Measurements from ENCODE around the gene HSD11B1L.
A peak's percentile ranks its signal among the peaks of the same experiment; 100 is the strongest.

The HSD11B1L gene

DNA sequence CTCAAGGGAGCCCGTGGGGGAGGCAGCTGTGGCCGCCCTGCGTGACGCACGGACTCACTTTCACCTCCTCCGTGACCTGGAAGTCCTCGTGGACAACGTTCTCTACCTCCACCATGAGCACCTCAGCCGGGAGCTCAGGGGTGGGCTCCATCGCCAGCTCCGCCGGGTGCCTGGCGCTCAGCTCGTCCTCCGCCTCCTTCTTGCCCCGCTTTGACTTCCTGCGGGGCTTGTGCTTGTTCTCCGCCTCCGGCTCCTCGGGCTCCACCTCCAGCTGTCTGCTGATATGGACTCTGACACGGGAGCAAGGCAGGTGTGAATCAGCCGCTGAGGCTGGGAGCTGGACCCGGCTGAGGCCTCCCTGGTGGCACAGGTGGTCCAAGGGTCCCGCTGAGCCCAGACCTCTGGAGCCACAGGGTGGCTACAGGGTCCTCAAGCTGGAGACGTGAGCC is 30.9 kb downstream of the HSD11B1L start:
- H3K36me3 ChIP-seq (ENCODE audit: control insufficient read depth in 1 of 2, insufficient read depth in 2 of 2, low read length in 2 of 2), result peaks cover 61 to 63% of the 10 kb centered on the region in 2 experiments
- H3K4me2 ChIP-seq (ENCODE audit: low read length), result no peak overlapping the region
- H4K91ac ChIP-seq (ENCODE audit: low read depth, low read length), result no peak overlapping the region
- H3K27ac ChIP-seq (ENCODE audit: low read depth, low read length), result no peak overlapping the region
- no peak overlapping the region for H2BK120ac ChIP-seq (ENCODE audit: insufficient read depth, low read length, poor library complexity)
- no CpG with 5 or more reads among the region's 25 CpGs for WGBS (ENCODE audit: extremely low coverage, insufficient coverage, insufficient read length)
- no peaks in the 10 kb centered on the region for H3K27me3 ChIP-seq (ENCODE audit: insufficient read depth, low read length)
- no peak overlapping the region for H2BK5ac ChIP-seq (ENCODE audit: low read depth, low read length, poor library complexity)
- H4K8ac ChIP-seq (ENCODE audit: low read depth, low read length), result no peak overlapping the region
- no peaks in the 10 kb centered on the region for H3K79me1 ChIP-seq (ENCODE audit: low read length)
- H2AFZ ChIP-seq (ENCODE audit: insufficient read depth, low read length, poor library complexity), result no peak overlapping the region
- H3K4ac ChIP-seq (ENCODE audit: low read depth, low read length), result no peak overlapping the region
- no peak overlapping the region for H3K9ac ChIP-seq (ENCODE audit: low read length)
- H3K4me3 ChIP-seq (ENCODE audit: low read depth, low read length), result no peak overlapping the region
- H3K23ac ChIP-seq (ENCODE audit: low read length), result no peak overlapping the region
- H2AK5ac ChIP-seq (ENCODE audit: low read length), result no peak overlapping the region
- no peak overlapping the region for H2BK12ac ChIP-seq (ENCODE audit: low read length)
- no peak overlapping the region for H3K18ac ChIP-seq (ENCODE audit: low read length)
- no peaks in the 10 kb centered on the region for H3K79me2 ChIP-seq (ENCODE audit: control insufficient read depth, insufficient read depth, low read length, poor library complexity)
- no peaks in the 10 kb centered on the region for H3K9me3 ChIP-seq (ENCODE audit: insufficient read depth, low read depth, low read length)
- H4K12ac ChIP-seq (ENCODE audit: low read depth, low read length), result no peak overlapping the region
- H3K14ac ChIP-seq (ENCODE audit: low read length), result no peak overlapping the region
- DNase-seq, result no peak
- H3K4me1 ChIP-seq (ENCODE audit: control insufficient read depth in 1 of 2, insufficient read depth in 2 of 2, low read length in 2 of 2), result no peaks in the 10 kb centered on the region

DNA sequence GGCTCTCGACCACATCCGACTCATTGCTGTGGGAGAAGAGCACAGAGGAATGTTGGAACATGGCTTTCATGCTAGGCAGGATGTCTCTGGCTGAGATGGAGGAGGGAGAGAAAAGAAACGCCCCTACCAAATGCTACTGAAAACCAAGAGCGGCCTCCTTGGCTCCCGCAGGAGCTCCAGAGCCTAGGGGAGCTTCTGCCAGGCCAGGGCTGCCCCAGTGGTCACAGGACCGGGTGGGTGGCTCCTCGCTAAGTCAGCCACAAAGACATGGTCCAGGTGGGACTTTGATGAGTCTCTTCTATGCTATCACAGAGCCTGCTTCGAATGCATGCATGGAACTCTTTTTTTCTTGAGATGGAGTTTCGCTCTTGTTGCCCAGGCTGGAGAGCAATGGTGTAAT is 32.4 kb downstream of the HSD11B1L start:
- Histone ChIP-seq H3K36me3 (ENCODE audit: control insufficient read depth in 1 of 2, insufficient read depth in 2 of 2, low read length in 2 of 2) (peaks cover 51 to 52% of the 10 kb centered on the region in 2 experiments), H3K9me3 (ENCODE audit: insufficient read depth, low read depth, low read length) (no peaks in the 10 kb centered on the region), H2BK5ac (ENCODE audit: low read depth, low read length, poor library complexity) (no peak overlapping the region), H3K14ac (ENCODE audit: low read length) (no peak overlapping the region), H3K4me2 (ENCODE audit: low read length) (no peak overlapping the region), H2BK12ac (ENCODE audit: low read length) (no peak overlapping the region), H3K27me3 (ENCODE audit: insufficient read depth, low read length) (no peaks in the 10 kb centered on the region), H2AFZ (ENCODE audit: insufficient read depth, low read length, poor library complexity) (no peak overlapping the region), H3K4me1 (ENCODE audit: control insufficient read depth in 1 of 2, insufficient read depth in 2 of 2, low read length in 2 of 2) (no peaks in the 10 kb centered on the region), H3K4ac (ENCODE audit: low read depth, low read length) (no peak overlapping the region), H2AK5ac (ENCODE audit: low read length) (no peak overlapping the region), H4K12ac (ENCODE audit: low read depth, low read length) (no peak overlapping the region), H4K91ac (ENCODE audit: low read depth, low read length) (no peak overlapping the region), H3K27ac (ENCODE audit: low read depth, low read length) (no peak overlapping the region), H3K23ac (ENCODE audit: low read length) (no peak overlapping the region), H4K8ac (ENCODE audit: low read depth, low read length) (no peak overlapping the region), H3K79me2 (ENCODE audit: control insufficient read depth, insufficient read depth, low read length, poor library complexity) (peaks cover 7% of the 10 kb centered on the region), H2BK120ac (ENCODE audit: insufficient read depth, low read length, poor library complexity) (no peak overlapping the region), H3K79me1 (ENCODE audit: low read length) (no peaks in the 10 kb centered on the region), H3K18ac (ENCODE audit: low read length) (no peak overlapping the region), H3K4me3 (ENCODE audit: low read depth, low read length) (no peak overlapping the region), H3K9ac (ENCODE audit: low read length) (no peak overlapping the region)
- no peak for DNase-seq
- no CpG with 5 or more reads among the region's 9 CpGs for WGBS (ENCODE audit: extremely low coverage, insufficient coverage, insufficient read length)

DNA sequence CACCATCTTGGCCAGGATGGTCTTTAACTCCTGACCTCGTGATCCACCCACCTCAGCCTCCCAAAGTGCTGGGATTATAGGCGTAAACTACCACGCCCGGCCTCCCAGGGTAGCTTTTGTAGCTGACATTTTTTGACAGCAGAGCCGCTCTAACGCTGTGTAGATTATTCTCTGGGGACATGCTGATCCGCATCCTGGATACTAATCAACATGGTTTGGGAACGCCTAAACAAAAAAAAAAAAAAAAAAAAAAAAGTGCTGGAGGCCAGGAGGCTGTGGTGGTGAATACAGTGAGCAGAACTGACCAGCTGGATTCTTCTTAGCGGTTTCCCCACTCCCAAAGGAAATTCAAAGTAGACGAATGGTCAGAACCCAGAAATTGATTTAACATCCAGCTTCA is 34.0 kb downstream of the HSD11B1L start:
- Histone ChIP-seq H3K18ac (ENCODE audit: low read length) (no peak overlapping the region), H2BK120ac (ENCODE audit: insufficient read depth, low read length, poor library complexity) (no peak overlapping the region), H3K14ac (ENCODE audit: low read length) (no peak overlapping the region), H3K79me1 (ENCODE audit: low read length) (peaks cover 5% of the 10 kb centered on the region), H4K91ac (ENCODE audit: low read depth, low read length) (no peak overlapping the region), H3K4me3 (ENCODE audit: low read depth, low read length) (no peak overlapping the region), H2AFZ (ENCODE audit: insufficient read depth, low read length, poor library complexity) (no peak overlapping the region), H3K27ac (ENCODE audit: low read depth, low read length) (no peak overlapping the region), H3K4me1 (ENCODE audit: control insufficient read depth in 1 of 2, insufficient read depth in 2 of 2, low read length in 2 of 2) (peaks cover 0 to 5% of the 10 kb centered on the region in 2 experiments), H3K4me2 (ENCODE audit: low read length) (no peak overlapping the region), H3K27me3 (ENCODE audit: insufficient read depth, low read length) (no peaks in the 10 kb centered on the region), H4K12ac (ENCODE audit: low read depth, low read length) (no peak overlapping the region), H3K9me3 (ENCODE audit: insufficient read depth, low read depth, low read length) (no peaks in the 10 kb centered on the region), H2AK5ac (ENCODE audit: low read length) (no peak overlapping the region), H2BK5ac (ENCODE audit: low read depth, low read length, poor library complexity) (no peak overlapping the region), H3K79me2 (ENCODE audit: control insufficient read depth, insufficient read depth, low read length, poor library complexity) (peaks cover 18% of the 10 kb centered on the region), H3K9ac (ENCODE audit: low read length) (no peak overlapping the region), H3K23ac (ENCODE audit: low read length) (no peak overlapping the region), H4K8ac (ENCODE audit: low read depth, low read length) (no peak overlapping the region), H3K4ac (ENCODE audit: low read depth, low read length) (no peak overlapping the region), H2BK12ac (ENCODE audit: low read length) (no peak overlapping the region), H3K36me3 (ENCODE audit: control insufficient read depth in 1 of 2, insufficient read depth in 2 of 2, low read length in 2 of 2) (peaks cover 42 to 43% of the 10 kb centered on the region in 2 experiments)
- WGBS (ENCODE audit: extremely low coverage, insufficient coverage, insufficient read length), result no CpG with 5 or more reads among the region's 10 CpGs
- DNase-seq, result no peak

DNA sequence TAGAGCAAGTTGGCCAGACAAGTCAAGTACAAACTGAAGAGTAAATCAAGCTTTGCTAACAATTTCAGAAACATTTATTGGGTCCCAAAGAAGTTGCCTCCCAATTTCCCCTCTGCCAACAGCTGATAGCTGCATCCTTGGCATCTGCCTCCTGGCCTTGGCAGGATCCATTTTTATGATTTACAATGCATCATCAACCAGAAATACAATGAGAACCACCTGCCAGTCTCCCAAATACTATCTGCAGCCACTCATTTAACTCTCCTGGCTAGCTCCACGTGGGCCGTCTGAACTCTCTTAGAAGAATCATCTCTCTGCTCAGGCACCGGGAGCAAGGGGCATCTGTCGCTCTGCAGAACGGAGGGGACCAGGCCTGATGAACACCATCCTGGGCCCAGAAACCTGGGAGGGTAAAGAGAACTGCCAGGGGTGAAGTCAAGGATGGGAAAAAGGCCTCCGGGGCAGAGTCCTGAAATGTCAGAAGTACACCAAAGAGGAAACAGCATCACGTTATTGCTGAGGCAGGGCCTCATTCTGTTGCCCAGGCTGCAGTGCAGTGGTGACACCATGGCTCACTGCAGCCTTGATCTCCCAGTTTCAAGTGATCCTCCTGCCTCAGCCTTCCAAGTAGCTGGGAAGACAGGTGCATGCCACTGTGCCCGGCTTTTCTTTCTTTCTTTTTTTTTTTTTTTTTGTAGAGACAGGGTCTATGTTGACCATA is 36.5 kb downstream of the HSD11B1L start:
- H3K9ac ChIP-seq (ENCODE audit: low read length), result no peak overlapping the region
- WGBS (ENCODE audit: extremely low coverage, insufficient coverage, insufficient read length), result no CpG with 5 or more reads among the region's 8 CpGs
- no peak for DNase-seq

More for the DNA sequence above, 36.5 kb downstream of the HSD11B1L start:
- Histone ChIP-seq H3K23ac (ENCODE audit: low read length) (no peak overlapping the region), H3K4me3 (ENCODE audit: low read depth, low read length) (no peak overlapping the region), H3K14ac (ENCODE audit: low read length) (no peak overlapping the region), H3K27ac (ENCODE audit: low read depth, low read length) (no peak overlapping the region), H3K9me3 (ENCODE audit: insufficient read depth, low read depth, low read length) (no peaks in the 10 kb centered on the region), H4K12ac (ENCODE audit: low read depth, low read length) (no peak overlapping the region), H3K4me1 (ENCODE audit: control insufficient read depth in 1 of 2, insufficient read depth in 2 of 2, low read length in 2 of 2) (peaks cover 0 to 7% of the 10 kb centered on the region in 2 experiments), H3K4me2 (ENCODE audit: low read length) (no peak overlapping the region), H2AK5ac (ENCODE audit: low read length) (no peak overlapping the region), H3K79me2 (ENCODE audit: control insufficient read depth, insufficient read depth, low read length, poor library complexity) (peaks cover 20% of the 10 kb centered on the region), H3K4ac (ENCODE audit: low read depth, low read length) (peak overlapping the region; percentile 87), H3K27me3 (ENCODE audit: insufficient read depth, low read length) (no peaks in the 10 kb centered on the region), H3K79me1 (ENCODE audit: low read length) (peaks cover 9% of the 10 kb centered on the region), H4K8ac (ENCODE audit: low read depth, low read length) (no peak overlapping the region), H4K91ac (ENCODE audit: low read depth, low read length) (no peak overlapping the region), H3K18ac (ENCODE audit: low read length) (no peak overlapping the region), H2BK12ac (ENCODE audit: low read length) (no peak overlapping the region), H3K36me3 (ENCODE audit: control insufficient read depth in 1 of 2, insufficient read depth in 2 of 2, low read length in 2 of 2) (peaks cover 21% of the 10 kb centered on the region in 2 experiments), H2AFZ (ENCODE audit: insufficient read depth, low read length, poor library complexity) (no peak overlapping the region), H2BK5ac (ENCODE audit: low read depth, low read length, poor library complexity) (no peak overlapping the region), H2BK120ac (ENCODE audit: insufficient read depth, low read length, poor library complexity) (no peak overlapping the region)
